ENCODE data around the gene MRPL12. TPM values are rescaled to one million over a fixed set of nuclear protein-coding genes. Genes with fewer than 3 reads are reported as not detected.

MRPL12 gene
- total and polyA plus RNA-seq, 2 experiments from 2014 or later: 50.9 to 153 TPM

DNA sequence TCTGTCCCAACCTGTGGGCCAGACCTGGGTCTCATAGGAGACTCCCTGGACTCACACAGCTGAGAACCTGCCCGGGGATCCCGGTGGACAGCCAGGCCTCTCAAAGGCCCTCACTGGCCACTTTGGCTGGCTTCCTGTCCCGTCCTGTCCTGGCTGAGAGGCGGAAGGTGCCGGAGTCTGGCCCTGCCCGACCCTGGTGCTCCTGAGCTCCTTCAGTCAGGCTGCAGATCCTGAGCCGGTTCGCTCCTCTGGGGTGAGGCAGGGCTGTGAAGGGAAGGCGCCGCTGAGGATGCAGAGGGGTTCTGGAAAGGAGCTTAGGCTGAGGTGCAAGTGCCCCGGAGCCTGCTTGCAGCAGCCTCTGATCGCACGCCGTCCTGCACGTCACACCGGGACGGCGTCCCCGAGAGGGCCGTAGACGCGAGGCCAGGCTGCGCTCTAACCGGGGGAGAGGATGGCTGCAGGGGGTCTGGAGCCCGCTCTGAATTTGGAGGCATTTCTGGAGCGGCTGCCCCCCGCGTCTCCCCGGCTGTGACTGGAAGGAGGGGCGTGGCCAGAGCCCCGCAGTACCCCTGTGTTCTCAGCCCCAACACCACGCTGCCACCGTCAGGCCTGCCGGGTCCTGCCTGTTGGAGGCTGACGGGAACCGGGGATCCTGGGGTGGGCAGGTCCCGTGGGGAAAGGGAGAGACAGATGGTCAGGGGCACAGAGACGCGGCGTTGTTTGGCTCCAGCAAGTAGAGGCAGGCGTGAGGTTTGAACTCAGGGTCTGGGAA, 15.2 kb upstream of the MRPL12 start:
- Histone ChIP-seq H3K4me1 (ENCODE audit: insufficient read depth) (peaks cover 6% of the 10 kb centered on the region; the same call in 1 of the 2 replicates), H3K27ac (ENCODE audit: low read depth) (no peak overlapping the region), H3K36me3 (ENCODE audit: insufficient read depth) (no peaks in the 10 kb centered on the region), H3K79me2 (replicated peaks; ENCODE audit: insufficient read depth) (peaks cover 25% of the 10 kb centered on the region), H3K4me2 (no peak overlapping the region), H2AFZ (no peak overlapping the region), H3K27me3 (ENCODE audit: insufficient read depth) (no peaks in the 10 kb centered on the region), H3F3A (replicated peaks; ENCODE audit: low read depth) (peaks cover 16% of the 10 kb centered on the region), H3K4me3 (no peak overlapping the region), H4K20me1 (replicated peaks; ENCODE audit: insufficient read depth) (peaks cover 8% of the 10 kb centered on the region; the same call in 1 of the 2 replicates), H3K9me2 (ENCODE audit: insufficient read depth) (no peaks in the 10 kb centered on the region)
- ATAC-seq: no peak
- Mint-ChIP-seq H3K27me3 (ENCODE audit: insufficient read depth, low read depth, poor library complexity) (peaks cover 18% of the 10 kb centered on the region), H3K9me3 (no peaks in the 10 kb centered on the region; the same call in 2 of the 3 replicates), H3K4me1 (peaks cover 7% of the 10 kb centered on the region), H3K4me3 (no peak overlapping the region; the same call in 2 of the 3 replicates), H3K27ac (no peak overlapping the region), H3K36me3 (ENCODE audit: low read depth) (peaks cover 52% of the 10 kb centered on the region)
- TF ChIP-seq JUNB (IDR thresholded peaks at IDR 0.05; ENCODE audit: unreplicated experiment): no peak
- no peak for TF ChIP-seq EZH2phosphoT487 (IDR thresholded peaks at IDR 0.05; ENCODE audit: unreplicated experiment)
- TF ChIP-seq STAT1 (IDR thresholded peaks at IDR 0.05; ENCODE audit: unreplicated experiment): no peak
- TF ChIP-seq, protein P1, sequence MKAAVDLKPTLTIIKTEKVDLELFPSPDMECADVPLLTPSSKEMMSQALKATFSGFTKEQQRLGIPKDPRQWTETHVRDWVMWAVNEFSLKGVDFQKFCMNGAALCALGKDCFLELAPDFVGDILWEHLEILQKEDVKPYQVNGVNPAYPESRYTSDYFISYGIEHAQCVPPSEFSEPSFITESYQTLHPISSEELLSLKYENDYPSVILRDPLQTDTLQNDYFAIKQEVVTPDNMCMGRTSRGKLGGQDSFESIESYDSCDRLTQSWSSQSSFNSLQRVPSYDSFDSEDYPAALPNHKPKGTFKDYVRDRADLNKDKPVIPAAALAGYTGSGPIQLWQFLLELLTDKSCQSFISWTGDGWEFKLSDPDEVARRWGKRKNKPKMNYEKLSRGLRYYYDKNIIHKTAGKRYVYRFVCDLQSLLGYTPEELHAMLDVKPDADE (IDR thresholded peaks at IDR 0.05): no peak
- TF ChIP-seq EZH2 (IDR thresholded peaks at IDR 0.05; ENCODE audit: low read depth, unreplicated experiment): no peak
- TF ChIP-seq ZNF331 (CRISPR knock-in tag; IDR thresholded peaks at IDR 0.05; ENCODE audit: low read depth): no peak
- TF ChIP-seq, protein P2, sequence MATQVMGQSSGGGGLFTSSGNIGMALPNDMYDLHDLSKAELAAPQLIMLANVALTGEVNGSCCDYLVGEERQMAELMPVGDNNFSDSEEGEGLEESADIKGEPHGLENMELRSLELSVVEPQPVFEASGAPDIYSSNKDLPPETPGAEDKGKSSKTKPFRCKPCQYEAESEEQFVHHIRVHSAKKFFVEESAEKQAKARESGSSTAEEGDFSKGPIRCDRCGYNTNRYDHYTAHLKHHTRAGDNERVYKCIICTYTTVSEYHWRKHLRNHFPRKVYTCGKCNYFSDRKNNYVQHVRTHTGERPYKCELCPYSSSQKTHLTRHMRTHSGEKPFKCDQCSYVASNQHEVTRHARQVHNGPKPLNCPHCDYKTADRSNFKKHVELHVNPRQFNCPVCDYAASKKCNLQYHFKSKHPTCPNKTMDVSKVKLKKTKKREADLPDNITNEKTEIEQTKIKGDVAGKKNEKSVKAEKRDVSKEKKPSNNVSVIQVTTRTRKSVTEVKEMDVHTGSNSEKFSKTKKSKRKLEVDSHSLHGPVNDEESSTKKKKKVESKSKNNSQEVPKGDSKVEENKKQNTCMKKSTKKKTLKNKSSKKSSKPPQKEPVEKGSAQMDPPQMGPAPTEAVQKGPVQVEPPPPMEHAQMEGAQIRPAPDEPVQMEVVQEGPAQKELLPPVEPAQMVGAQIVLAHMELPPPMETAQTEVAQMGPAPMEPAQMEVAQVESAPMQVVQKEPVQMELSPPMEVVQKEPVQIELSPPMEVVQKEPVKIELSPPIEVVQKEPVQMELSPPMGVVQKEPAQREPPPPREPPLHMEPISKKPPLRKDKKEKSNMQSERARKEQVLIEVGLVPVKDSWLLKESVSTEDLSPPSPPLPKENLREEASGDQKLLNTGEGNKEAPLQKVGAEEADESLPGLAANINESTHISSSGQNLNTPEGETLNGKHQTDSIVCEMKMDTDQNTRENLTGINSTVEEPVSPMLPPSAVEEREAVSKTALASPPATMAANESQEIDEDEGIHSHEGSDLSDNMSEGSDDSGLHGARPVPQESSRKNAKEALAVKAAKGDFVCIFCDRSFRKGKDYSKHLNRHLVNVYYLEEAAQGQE (IDR thresholded peaks at IDR 0.05; ENCODE audit: unreplicated experiment): no peak
- TF ChIP-seq CTCF (conservative IDR thresholded peaks at IDR 0.05; ENCODE audit: low read depth in 2 of 2): no peak
- no peak for TF ChIP-seq POLR2AphosphoS5 (IDR thresholded peaks at IDR 0.05; ENCODE audit: low read depth)
- no peak for TF ChIP-seq CREB1 (CRISPR knock-in tag; IDR thresholded peaks at IDR 0.05; ENCODE audit: low read depth)
- no peak for TF ChIP-seq ZNF462 (CRISPR knock-in tag; IDR thresholded peaks at IDR 0.05)
- TF ChIP-seq NANOG (IDR thresholded peaks at IDR 0.05; ENCODE audit: borderline replicate concordance): no peak
- no peak for TF ChIP-seq ZNF114 (CRISPR knock-in tag; IDR thresholded peaks at IDR 0.05)
- DNase-seq (ENCODE audit: low spot score): no peak

Measured in GM23338 (cell line).